MCF 10A (cell line): ENCODE measurements around the gene ARHGEF28. TPM values are rescaled to one million over a fixed set of nuclear protein-coding genes. Genes with fewer than 3 reads are reported as not detected.

Experiments used
- BruUV-seq: library from RNA; stranded (reverse); fragments of 400-500 nt; replicated peaks from 2 replicates; lab custom pipeline; 2021; lab: Mats Ljungman, UMichigan
- CTCF ChIA-PET: fragments of 300-600 bp; sonication (Branson Sonifier 250); formaldehyde crosslinking; extraction: SDS; loops from one replicate; lab custom pipeline; 2021; ENCODE audit warnings: antibody characterized with exemption, inconsistent platforms; lab: Yijun Ruan, JAX
- POLR2A ChIA-PET: fragments of 300-600, 350-650 bp; sonication (Branson Sonifier 250); formaldehyde crosslinking; extraction: SDS; loops from one replicate; lab custom pipeline; 2020; ENCODE audit warnings: antibody characterized with exemption, inconsistent platforms; lab: Yijun Ruan, JAX
- DNase-seq: peaks from one replicate; pipeline ENCODE4 v3.0.0-alpha.2; 2018; ENCODE audit not compliant: unreplicated experiment
- H3K27ac Mint-ChIP-seq: one replicate; pipeline ENCODE4 v1.8.0; 2022; ENCODE audit warnings: mild to moderate bottlenecking, low read depth, mixed read lengths; ENCODE audit not compliant: unreplicated experiment
- H3K27me3 Mint-ChIP-seq: one replicate; pipeline ENCODE4 v1.8.0; 2022; ENCODE audit warnings: mixed read lengths; ENCODE audit not compliant: insufficient read depth, unreplicated experiment
- H3K36me3 Mint-ChIP-seq: one replicate; pipeline ENCODE4 v1.8.0; 2022; ENCODE audit warnings: mild to moderate bottlenecking, moderate library complexity, mixed read lengths; ENCODE audit not compliant: insufficient read depth, unreplicated experiment
- H3K4me1 Mint-ChIP-seq: one replicate; pipeline ENCODE4 v1.8.0; 2022; ENCODE audit warnings: mixed read lengths; ENCODE audit not compliant: insufficient read depth, unreplicated experiment
- H3K4me3 Mint-ChIP-seq: one replicate; pipeline ENCODE4 v1.8.0; 2022; ENCODE audit warnings: mild to moderate bottlenecking, moderate library complexity, mixed read lengths; ENCODE audit not compliant: unreplicated experiment
- H3K9me3 Mint-ChIP-seq: one replicate; pipeline ENCODE4 v1.8.0; 2022; ENCODE audit warnings: mixed read lengths; ENCODE audit not compliant: unreplicated experiment
- CTCF ChIP-seq: fragments of 200-600 bp; IDR thresholded peaks from one replicate; pipeline ENCODE4 v1.8.0; 2022; ENCODE audit warnings: antibody characterized with exemption, mild to moderate bottlenecking; ENCODE audit not compliant: unreplicated experiment
- intact Hi-C: fragments of 100-400 bp; cut with micrococcal nuclease; formaldehyde crosslinking; loops from 2 replicates; pipeline ENCODE4 v1.14.1; 2022
- total RNA-seq: library from RNA; stranded (reverse); gene quantifications from 2 replicates; pipeline ENCODE4 v1.2.3, GENCODE V29; 2022

The ARHGEF28 gene
- total RNA-seq, 1 experiment from 2014 or later: 34.8 TPM

GRCh38 chr5:73596705-73597328 lies 29.2 kb upstream of the ARHGEF28 start:
- no peak overlapping the region for H3K4me3 Mint-ChIP-seq
- no peak overlapping the region for H3K27ac Mint-ChIP-seq
- peak; percentile 53 for TF ChIP-seq CTCF
- H3K36me3 Mint-ChIP-seq: no peaks in the 10 kb centered on the region
- H3K9me3 Mint-ChIP-seq: no peaks in the 10 kb centered on the region
- peak; percentile 63 for DNase-seq
- BruUV-seq: no TSS peak
- peaks cover 13% of the 10 kb centered on the region for H3K4me1 Mint-ChIP-seq
- intact Hi-C loops: loop anchor here (10.0 kb wide), 1 partner anchor 448 kb away; no protein-coding TSS in a partner anchor
- POLR2A ChIA-PET: interaction anchor here (0.5 to 1.3 kb wide), 5 partner anchors 21 to 311 kb away, joined by 3 read pairs; partner anchors contain the start of genes ANKRA2 and UTP15
- CTCF ChIA-PET: interaction anchor here (0.6 to 3.8 kb wide), 22 partner anchors 9 to 723 kb away, joined by 3 to 33 read pairs (median 4); partner anchors contain the start of gene ARHGEF28
- H3K27me3 Mint-ChIP-seq: no peaks in the 10 kb centered on the region

- ChIA-PET POLR2A (no interaction called here), CTCF (interaction anchor here (0.6 to 1.7 kb wide), 4 partner anchors 8 to 566 kb away, joined by 3 to 5 read pairs (median 3); no protein-coding TSS in a partner anchor)
- intact Hi-C loops: loop anchor here (10.0 kb wide), 1 partner anchor 445 kb away; no protein-coding TSS in a partner anchor
- Mint-ChIP-seq H3K4me3 (no peak overlapping the region), H3K36me3 (no peaks in the 10 kb centered on the region), H3K27me3 (no peaks in the 10 kb centered on the region), H3K27ac (no peak overlapping the region), H3K4me1 (peaks cover 4% of the 10 kb centered on the region), H3K9me3 (no peaks in the 10 kb centered on the region)
- BruUV-seq: no TSS peak
- no peak for TF ChIP-seq CTCF
- no peak for DNase-seq
These were observed 26.6 kb upstream of the ARHGEF28 start for GRCh38 chr5:73599380-73599779.

GRCh38 chr5:73603998-73604397 lies 22.0 kb upstream of the ARHGEF28 start:
- peaks cover 24% of the 10 kb centered on the region for H3K4me1 Mint-ChIP-seq
- H3K9me3 Mint-ChIP-seq: no peaks in the 10 kb centered on the region
- BruUV-seq: no TSS peak
- H3K27ac Mint-ChIP-seq: no peak overlapping the region
- intact Hi-C loops: no loop called here
- H3K27me3 Mint-ChIP-seq: no peaks in the 10 kb centered on the region
- no peak overlapping the region for H3K4me3 Mint-ChIP-seq
- TF ChIP-seq CTCF: no peak
- CTCF ChIA-PET: interaction anchor here (4.5 kb wide), 1 partner anchor 13 kb away, joined by 24 read pairs; no protein-coding TSS in a partner anchor
- H3K36me3 Mint-ChIP-seq: no peaks in the 10 kb centered on the region
- POLR2A ChIA-PET: interaction anchor here (1.4 kb wide), 1 partner anchor 13 kb away, joined by 3 read pairs; no protein-coding TSS in a partner anchor
- DNase-seq: no peak
